ENCODE results near the gene UGT1A3.
"Not testable (repeated sequence)": the region's sequence is repeated elsewhere in the genome, so short reads cannot be mapped to it uniquely, and the experiment has no call there.

The UGT1A3 gene

DNA sequence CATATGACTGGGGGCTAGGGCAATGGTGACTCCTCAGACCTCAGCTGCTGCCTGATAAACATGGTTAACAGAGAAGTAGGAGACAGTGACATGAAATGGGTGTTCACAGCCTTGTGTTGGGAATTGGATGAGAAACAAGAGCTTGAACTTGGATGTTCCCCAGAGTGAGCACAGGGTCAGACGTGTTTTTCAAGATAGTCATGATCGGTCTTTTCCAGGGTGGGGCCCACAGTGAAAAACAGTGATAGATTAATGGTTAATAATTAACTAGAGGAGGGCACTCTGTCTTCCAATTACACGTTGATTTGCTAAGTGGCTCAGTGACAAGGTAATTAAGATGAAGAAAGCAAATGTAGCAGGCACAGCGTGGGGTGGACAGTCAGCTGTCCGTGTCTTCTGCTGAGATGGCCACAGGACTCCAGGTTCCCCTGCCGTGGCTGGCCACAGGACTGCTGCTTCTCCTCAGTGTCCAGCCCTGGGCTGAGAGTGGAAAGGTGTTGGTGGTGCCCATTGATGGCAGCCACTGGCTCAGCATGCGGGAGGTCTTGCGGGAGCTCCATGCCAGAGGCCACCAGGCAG, at the start of gene UGT1A3:
Gene UGT1A3, plus strand, starts transcription at position 320 of the 579 bp plus-strand sequence. Its CDS starts 85 bp downstream, at position 405.
- no peak for DNase-seq (ENCODE audit: low read depth, low spot score)

DNA sequence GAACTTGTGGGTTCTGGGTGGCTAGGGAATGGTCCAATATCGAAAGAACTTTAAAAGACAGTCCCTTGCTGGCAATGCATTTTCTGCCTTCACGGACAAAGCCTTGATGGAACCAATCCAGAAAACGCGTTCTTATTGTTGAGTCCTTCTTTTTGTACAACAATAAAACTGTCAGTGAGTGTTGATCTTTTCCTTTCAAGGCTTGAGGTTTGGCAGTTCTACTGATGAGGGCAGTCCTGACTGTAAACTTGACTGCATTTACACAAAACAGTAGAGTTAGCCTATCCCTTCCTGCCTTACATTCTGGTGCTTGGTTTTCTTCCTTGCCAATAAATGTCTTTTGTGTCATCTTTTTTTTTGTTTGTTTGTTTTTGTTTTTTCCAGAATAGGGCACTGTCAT, 49.6 kb upstream of the UGT1A3 start:
- peak; percentile 7 for DNase-seq (ENCODE audit: low read depth, low spot score)

DNA sequence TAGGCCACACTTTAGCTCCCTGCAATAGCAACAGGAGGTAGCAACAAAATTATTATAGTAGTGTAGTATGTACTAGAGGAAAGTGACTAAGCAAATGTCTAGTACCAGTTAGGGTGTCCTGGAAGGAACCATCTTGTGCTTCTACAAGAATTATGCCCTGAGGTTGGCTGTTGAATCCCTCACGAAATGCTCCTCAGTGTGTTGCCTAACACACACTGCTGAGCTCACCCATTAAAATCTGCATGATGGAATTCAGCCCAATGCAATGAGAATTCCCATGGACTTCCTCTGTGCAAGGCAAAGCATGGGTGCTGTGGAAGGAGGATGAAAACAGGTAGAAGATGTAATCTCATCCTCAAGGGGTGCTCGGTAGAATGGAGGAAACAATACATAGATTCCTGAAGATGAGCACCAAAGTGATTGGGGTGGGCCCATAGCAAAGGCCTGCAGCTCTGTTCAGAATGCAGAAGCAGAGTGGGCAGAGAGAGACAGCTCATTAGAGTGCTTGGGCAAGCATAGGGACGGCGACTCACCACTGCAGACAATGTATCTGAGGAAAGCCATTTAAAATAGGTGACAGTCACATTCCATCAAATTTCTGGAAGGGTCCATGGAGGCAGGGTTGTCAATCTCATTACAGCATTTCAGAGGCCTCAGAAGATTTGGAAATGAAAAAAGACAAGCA, 48.3 kb upstream of the UGT1A3 start:
- no peak for DNase-seq (ENCODE audit: low read depth, low spot score)

GRCh38 chr2:233681521-233682099, 47.2 kb upstream of the UGT1A3 start, which contains the start of gene UGT1A7:
TSS of gene UGT1A7 (plus strand) at chr2:233681901. CDS start at chr2:233681938, 37 bp downstream.
- DNase-seq (ENCODE audit: low read depth, low spot score), result no peak

DNA sequence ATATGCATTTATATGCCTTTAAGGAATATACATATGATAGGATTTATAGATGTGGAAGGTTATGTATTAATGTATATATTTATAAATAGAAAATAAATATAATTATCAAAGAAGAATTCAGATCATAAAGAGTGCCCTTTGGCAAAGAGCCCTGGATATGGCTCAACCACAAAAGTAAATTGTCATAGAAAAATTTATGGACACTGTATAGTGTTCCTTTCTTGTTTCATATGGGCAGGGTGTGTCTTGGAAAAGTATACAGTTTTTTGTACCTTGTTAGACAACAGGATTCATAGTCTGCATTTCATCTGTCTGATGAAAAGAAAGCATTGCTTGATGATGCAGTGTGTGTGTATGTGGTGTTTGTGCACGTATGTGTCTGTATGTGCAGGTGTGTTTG, 44.2 kb upstream of the UGT1A3 start:
- no peak for DNase-seq (ENCODE audit: low read depth, low spot score)

DNA sequence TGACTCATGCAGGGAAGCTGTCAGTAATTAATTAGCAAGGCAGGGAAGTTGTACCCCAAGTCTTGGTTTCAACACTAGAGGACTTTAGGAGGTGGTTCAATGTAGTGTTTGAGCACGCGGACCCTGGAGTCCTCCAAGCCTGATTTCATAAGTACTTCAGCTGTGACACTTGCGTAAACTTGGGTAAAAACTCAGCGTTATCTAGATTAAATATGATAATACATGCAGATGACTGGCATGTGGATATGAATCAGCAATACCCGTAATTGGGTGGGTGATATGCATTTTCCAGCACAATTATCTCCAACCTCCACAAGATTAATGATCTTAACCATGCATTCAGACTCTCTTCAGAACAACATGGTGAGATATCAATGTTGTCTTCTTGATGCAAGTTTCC, 41.9 kb upstream of the UGT1A3 start:
- no peak for DNase-seq (ENCODE audit: low read depth, low spot score)

DNA sequence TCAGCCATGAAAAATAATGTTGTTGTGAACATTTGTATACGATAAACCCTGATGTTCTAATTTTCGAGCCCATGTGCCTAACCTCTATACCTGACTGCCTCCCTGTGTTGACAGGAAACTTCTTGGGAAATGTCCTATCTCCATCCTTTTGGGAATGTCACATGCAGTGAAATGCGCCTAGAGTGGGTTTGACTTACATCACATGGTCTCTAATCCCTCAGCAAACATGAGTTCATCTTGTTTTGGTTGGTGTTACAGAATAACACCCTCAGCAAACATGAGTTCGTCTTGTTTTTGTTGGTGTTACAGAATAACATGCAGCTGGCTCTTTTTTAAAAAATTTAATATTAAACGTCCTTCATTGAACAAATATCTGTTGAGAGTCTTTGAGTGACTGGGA, 40.5 kb upstream of the UGT1A3 start:
- no peak for DNase-seq (ENCODE audit: low read depth, low spot score)

- no peak for DNase-seq (ENCODE audit: low read depth, low spot score)
Measured at GRCh38 chr2:233689031-233689430, 39.8 kb upstream of the UGT1A3 start.

DNA sequence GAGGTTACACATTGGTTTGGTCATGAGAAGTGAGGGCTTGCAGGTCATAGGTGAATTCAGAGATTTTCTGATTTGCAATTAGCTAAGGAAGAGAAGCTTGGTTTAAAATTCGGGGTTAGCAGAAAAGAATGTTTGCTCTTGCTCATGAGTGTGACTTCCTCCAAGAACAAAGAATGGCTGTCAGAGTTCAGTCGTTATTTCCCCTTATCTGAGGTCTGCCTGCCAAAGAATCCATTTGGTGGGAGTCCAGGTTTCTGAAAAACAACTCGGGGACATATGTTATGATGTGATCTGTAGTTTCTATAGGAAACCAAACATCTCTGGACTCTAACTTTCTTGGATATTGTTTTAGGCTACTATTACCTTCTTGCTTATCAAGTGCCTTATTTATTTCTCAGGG, 39.3 kb upstream of the UGT1A3 start:
- DNase-seq (ENCODE audit: low read depth, low spot score), result peak; percentile 18

- peak; percentile 14 for DNase-seq (ENCODE audit: low read depth, low spot score)
Measured at GRCh38 chr2:233690444-233690843, 38.4 kb upstream of the UGT1A3 start.

- DNase-seq (ENCODE audit: low read depth, low spot score), result no peak
Measured at GRCh38 chr2:233691443-233692433, 37.1 kb upstream of the UGT1A3 start.

- no peak for DNase-seq (ENCODE audit: low read depth, low spot score)
Measured at GRCh38 chr2:233692648-233693047, 36.2 kb upstream of the UGT1A3 start, which contains the start of gene UGT1A6. TSS of gene UGT1A6 (plus strand) at chr2:233692890. CDS start at chr2:233693005, 115 bp downstream.

DNA sequence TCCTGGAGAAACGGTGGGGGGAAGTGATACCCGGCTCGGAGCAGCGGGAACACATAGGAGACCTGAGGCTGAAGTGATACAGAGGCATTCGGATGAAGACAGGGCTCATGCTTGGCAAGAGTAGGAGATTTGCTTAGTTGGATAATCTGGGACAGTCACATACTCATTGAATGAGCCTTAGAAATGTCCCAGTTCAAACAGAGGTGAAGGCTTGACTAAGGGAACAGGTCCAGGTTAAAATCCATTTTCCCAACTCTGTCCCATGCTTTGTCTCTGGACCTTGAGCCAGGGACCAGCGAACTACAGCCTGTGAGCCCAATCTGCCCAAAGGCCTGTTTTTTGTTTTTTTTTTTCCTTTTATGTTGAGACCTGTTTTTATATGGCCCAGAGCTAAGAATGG, 34.9 kb upstream of the UGT1A3 start:
- no peak for DNase-seq (ENCODE audit: low read depth, low spot score)

DNA sequence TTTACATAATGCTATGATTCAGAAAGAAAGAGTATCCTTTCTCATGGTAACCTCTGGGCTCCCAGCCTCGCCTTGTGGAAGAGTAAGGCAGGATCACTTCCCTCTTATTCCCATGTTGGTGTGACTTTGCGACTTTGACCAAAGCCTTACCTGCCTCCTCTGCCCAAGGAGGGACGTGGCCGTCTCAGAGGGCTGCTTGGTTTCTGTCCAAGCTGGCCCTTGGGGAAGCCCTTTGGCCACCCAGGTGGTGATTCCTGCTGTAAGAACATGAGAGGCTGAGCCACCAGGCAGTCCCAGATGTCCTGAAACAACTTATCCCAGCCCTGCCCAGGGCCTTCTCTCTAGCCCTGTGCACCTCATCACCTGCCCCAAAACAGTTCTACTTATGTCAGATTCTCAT, 30.1 kb upstream of the UGT1A3 start:
- no peak for DNase-seq (ENCODE audit: low read depth, low spot score)

- no peak for DNase-seq (ENCODE audit: low read depth, low spot score)
Measured at GRCh38 chr2:233699424-233700027, 29.3 kb upstream of the UGT1A3 start.

DNA sequence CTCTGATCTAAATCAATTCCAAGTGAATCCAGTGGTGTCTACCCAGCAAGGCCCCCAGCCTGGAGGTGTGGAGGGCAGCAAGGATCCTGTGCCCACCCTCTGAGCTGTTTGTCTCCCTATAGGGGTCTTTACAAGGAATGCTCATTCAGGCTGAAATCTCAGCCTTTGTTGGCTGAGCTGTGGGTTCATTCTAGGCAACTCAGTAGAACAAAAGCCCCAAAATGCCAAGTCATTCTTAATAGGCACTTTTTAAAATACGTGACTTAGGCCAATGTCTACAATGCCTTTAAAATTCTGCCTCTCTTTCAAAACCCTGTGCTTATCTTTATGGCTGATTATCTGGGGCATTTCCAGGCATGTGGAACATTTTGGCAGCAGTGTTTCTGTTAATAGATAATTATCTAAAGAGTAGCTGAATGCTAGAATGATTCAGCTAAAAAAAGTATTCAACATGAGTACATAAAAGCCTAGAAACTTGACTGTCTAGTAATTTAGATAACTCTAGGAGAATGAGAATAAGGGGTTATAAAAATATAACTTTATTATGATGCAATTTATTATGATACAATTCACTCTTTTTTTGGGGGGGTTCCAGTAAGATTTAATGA, 28.7 kb upstream of the UGT1A3 start:
- peak; percentile 67 for DNase-seq (ENCODE audit: low read depth, low spot score)

DNA sequence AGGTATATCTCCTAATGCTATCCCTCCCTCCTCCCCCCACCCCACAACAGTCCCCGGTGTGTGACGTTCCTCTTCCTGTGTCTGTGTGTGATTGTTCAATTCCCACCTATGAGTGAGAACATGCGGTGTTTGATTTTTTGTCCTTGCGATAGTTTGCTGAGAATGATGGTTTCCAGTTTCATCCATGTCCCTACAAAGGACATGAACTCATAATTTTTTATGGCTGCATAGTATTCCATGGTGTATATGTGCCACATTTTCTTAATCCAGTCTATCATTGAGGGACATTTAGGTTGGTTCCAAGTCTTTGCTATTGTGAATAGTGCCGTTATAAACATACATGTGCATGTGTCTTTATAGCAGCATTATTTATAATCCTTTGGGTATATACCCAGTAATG, 28.0 kb upstream of the UGT1A3 start:
- not testable (repeated sequence) for DNase-seq (ENCODE audit: low read depth, low spot score)

DNA sequence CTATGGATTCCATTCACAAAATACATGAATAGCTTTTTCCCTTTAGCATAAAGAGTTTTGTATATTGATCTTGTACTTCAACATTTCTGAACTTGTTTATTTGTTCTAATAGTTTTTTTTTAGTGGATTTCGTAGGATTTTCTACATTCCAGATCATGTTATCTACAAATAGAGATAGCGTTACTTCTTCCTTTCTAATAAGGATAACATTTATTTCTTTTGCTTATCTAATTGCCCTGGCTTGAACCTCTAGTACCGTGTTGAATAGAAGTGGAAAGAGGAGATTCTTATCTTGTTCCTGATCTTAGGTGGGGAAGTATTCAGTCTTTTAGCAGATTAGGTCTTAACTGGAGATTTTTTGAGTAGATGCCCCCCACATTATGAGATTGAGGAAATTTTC, 26.6 kb upstream of the UGT1A3 start:
- DNase-seq (ENCODE audit: low read depth, low spot score), result no peak

- peak; percentile 31 for DNase-seq (ENCODE audit: low read depth, low spot score)
Measured at GRCh38 chr2:233705911-233706506, 22.8 kb upstream of the UGT1A3 start.

DNA sequence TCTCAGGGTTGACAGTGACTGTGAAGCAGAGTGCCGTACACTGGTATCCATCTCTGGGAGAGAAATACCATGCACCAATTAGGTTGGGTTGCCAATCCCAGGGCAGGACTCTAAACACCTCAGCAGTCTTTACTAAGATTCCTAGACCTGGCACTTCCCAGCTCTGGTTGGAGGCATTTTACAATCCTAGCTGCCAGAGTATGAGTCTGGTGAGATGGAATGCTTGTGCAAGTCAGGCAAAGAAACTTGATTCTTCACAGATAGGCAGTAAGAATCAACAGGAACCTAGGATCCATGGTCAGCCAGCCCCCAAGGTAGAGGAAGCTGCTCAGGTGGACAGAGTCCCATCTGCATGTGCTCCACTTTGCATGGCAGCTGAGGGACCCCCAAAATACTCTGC, 22.1 kb upstream of the UGT1A3 start:
- DNase-seq (ENCODE audit: low read depth, low spot score), result peak; percentile 71

Measured in astrocyte of the hippocampus (primary cell).